Activated naive CD8-positive, alpha-beta T cell treated with anti-CD3 and anti-CD28 coated beads, Interleukin-2, amount 10 ng/mL, durations not matched to agents 7 days and 5 days (primary cell): ENCODE data around the gene SCGB1D2. TPM values are rescaled to one million over a fixed set of nuclear protein-coding genes. Genes with fewer than 3 reads are reported as not detected.

ENCODE experiments used
- ATAC-seq: fragments of 150-1000 bp; cut with Tn5 transposase; one replicate; pipeline ENCODE4 v1.10.0; 2021; ENCODE audit warnings: low read depth, moderate library complexity
- POLR2A ChIA-PET: fragments of 350-600 bp; sonication (Branson Sonifier 250); formaldehyde crosslinking; loops from one replicate; lab custom pipeline; 2021; ENCODE audit warnings: antibody characterized with exemption; lab: Charles Lee
- DNase-seq: peaks from one replicate; pipeline ENCODE4 v3.0.0; 2021
- H3K27ac Mint-ChIP-seq: one replicate; pipeline ENCODE4 v1.8.0; 2022; ENCODE audit warnings: mild to moderate bottlenecking, mixed read lengths
- H3K27me3 Mint-ChIP-seq: one replicate; pipeline ENCODE4 v1.8.0; 2022; ENCODE audit warnings: mild to moderate bottlenecking, moderate library complexity, mixed read lengths
- H3K36me3 Mint-ChIP-seq: one replicate; pipeline ENCODE4 v1.8.0; 2021; ENCODE audit warnings: mild to moderate bottlenecking, mixed read lengths
- H3K4me1 Mint-ChIP-seq: one replicate; pipeline ENCODE4 v1.8.0; 2021; ENCODE audit warnings: mixed read lengths
- H3K4me3 Mint-ChIP-seq: one replicate; pipeline ENCODE4 v1.8.0; 2022; ENCODE audit warnings: mild to moderate bottlenecking, moderate library complexity, mixed read lengths
- H3K9me3 Mint-ChIP-seq: one replicate; pipeline ENCODE4 v1.8.0; 2021; ENCODE audit warnings: mixed read lengths
- total RNA-seq, 2 experiments: library from RNA; stranded (reverse); gene quantifications; one replicate each; pipeline ENCODE4 v1.2.3, GENCODE V29; 2021

Gene SCGB1D2
- total RNA-seq, 2 experiments from 2014 or later: not detected

DNA sequence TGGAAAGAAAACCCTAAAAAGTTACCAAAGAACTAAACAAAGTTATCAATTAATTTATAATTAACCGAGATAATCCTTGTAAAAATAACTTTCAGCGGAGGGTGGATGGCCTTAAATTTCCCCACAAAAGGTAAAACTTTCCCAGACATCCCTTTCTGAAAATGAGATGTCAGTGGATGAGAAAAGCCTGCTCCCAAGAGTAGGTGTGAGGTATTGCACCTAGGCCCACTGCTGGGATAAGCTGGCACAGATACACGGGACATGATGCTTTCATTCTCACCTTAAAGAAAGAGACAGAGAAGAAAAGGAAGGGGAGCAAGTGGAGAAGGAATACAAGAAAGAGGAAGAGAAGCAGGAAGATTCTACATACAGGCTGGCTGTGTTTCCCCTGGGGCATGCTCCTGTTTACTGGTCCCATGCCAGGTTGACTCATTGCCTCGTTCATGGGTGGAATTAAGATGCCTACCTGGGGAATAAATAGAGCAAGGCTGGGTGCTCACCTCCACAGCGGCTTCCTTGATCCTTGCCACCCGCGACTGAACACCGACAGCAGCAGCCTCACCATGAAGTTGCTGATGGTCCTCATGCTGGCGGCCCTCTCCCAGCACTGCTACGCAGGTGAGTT is 27.7 kb downstream of the SCGB1D2 start, which contains the start of gene SCGB2A2:
SCGB2A2 (plus strand) TSS at position 505 of the 625 bp plus-strand sequence; CDS start at position 564, 59 bp downstream.
- no peak within 1 kb of the TSS for H3K4me3 Mint-ChIP-seq
- H3K27me3 Mint-ChIP-seq: peaks cover 13% of the 10 kb centered on the region
- no peaks in the 10 kb centered on the region for H3K36me3 Mint-ChIP-seq
- H3K9me3 Mint-ChIP-seq: no peaks in the 10 kb centered on the region
- DNase-seq (no peak), ATAC-seq (no peak)
- no peak within 1 kb of the TSS for H3K27ac Mint-ChIP-seq
- POLR2A ChIA-PET: no interaction called here
- no peaks in the 10 kb centered on the region for H3K4me1 Mint-ChIP-seq

DNA sequence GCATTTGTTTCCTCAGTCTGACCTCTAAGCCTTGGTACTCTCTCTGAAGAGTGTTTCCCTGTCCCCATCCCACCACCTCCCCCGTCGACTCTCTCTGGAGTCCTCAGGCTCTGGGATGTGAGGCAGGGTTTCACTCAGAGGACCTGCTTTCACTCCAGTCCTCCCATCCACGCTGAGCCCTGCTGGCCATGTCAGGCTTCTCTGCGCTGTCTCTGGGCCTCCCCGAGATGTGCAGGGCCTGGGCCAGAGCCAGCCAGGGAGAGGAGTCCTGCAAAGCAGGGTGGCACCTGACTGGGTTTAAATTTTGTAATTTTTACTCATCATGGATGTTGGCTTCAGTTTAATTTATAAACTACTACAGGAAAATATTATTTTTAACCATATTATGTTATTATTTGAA is 31.2 kb downstream of the SCGB1D2 start:
- H3K4me1 Mint-ChIP-seq: no peaks in the 10 kb centered on the region

GRCh38 chr11:62273789-62274275 is 31.8 kb downstream of the SCGB1D2 start:
- POLR2A ChIA-PET: no interaction called here
- ATAC-seq (no peak), DNase-seq (no peak)
- Mint-ChIP-seq H3K27ac (no peak overlapping the region), H3K4me3 (no peak overlapping the region), H3K27me3 (peaks cover 11% of the 10 kb centered on the region), H3K4me1 (no peaks in the 10 kb centered on the region), H3K9me3 (no peaks in the 10 kb centered on the region), H3K36me3 (no peaks in the 10 kb centered on the region)

More for the DNA sequence above, 31.2 kb downstream of the SCGB1D2 start:
- peaks cover 11% of the 10 kb centered on the region for H3K27me3 Mint-ChIP-seq
- ATAC-seq (no peak), DNase-seq (no peak)
- no peak overlapping the region for H3K27ac Mint-ChIP-seq
- H3K4me3 Mint-ChIP-seq: no peak overlapping the region
- no peaks in the 10 kb centered on the region for H3K9me3 Mint-ChIP-seq
- H3K36me3 Mint-ChIP-seq: no peaks in the 10 kb centered on the region
- POLR2A ChIA-PET: no interaction called here

- no peak for DNase-seq
- no peaks in the 10 kb centered on the region for H3K36me3 Mint-ChIP-seq
- H3K4me3 Mint-ChIP-seq: no peak overlapping the region
- H3K9me3 Mint-ChIP-seq: peaks cover 3% of the 10 kb centered on the region
- no peaks in the 10 kb centered on the region for H3K4me1 Mint-ChIP-seq
- no peak for ATAC-seq
- no peak overlapping the region for H3K27ac Mint-ChIP-seq
- POLR2A ChIA-PET: no interaction called here
- H3K27me3 Mint-ChIP-seq: peaks cover 9% of the 10 kb centered on the region
Measured at GRCh38 chr11:62280452-62280851, 38.4 kb downstream of the SCGB1D2 start.

Other genes with a start within 250 kb of the SCGB1D2 start
- 100 to 1,000 TPM; 142 to 153 TPM for gene INCENP, start 118.2 kb upstream of the SCGB1D2 start, total RNA-seq
- gene SCGB1D1, start 52.0 kb upstream of the SCGB1D2 start, total RNA-seq: not detected
- not detected for gene SCGB2A1, start 33.6 kb upstream of the SCGB1D2 start, total RNA-seq
- gene SCGB2A2, start 27.9 kb downstream of the SCGB1D2 start, total RNA-seq: not detected
- gene SCGB1D4, start 56.8 kb downstream of the SCGB1D2 start, total RNA-seq: not detected
- 10 to 100 TPM; 11.3 to 12.2 TPM for gene ASRGL1, start 95.2 kb downstream of the SCGB1D2 start, total RNA-seq
- gene SCGB1A1, start 176.8 kb downstream of the SCGB1D2 start, total RNA-seq: not detected